H1 (cell line): ENCODE measurements around the gene LHX5. TPM values are rescaled to one million over a fixed set of nuclear protein-coding genes. Genes with fewer than 3 reads are reported as not detected.

Source experiments
- ATF3 ChIP-seq: IDR thresholded peaks from 2 replicates; pipeline ENCODE4 v1.6.1; 2011; ENCODE audit warnings: low read depth, mild to moderate bottlenecking, low read length; ENCODE audit not compliant: insufficient read depth
- CEBPB ChIP-seq: IDR thresholded peaks from 2 replicates; pipeline ENCODE4 v1.6.1; 2012; ENCODE audit warnings: low read depth, low read length
- HDAC6 ChIP-seq: IDR thresholded peaks from one replicate; pipeline ENCODE4 v1.7.1; 2012; ENCODE audit warnings: low read depth, mild to moderate bottlenecking, inconsistent platforms, low read length, moderate library complexity
- JUND ChIP-seq: IDR thresholded peaks from 2 replicates; pipeline ENCODE4 v1.6.1; 2011; ENCODE audit warnings: mild to moderate bottlenecking, improper control_type of control experiment, low read length
- SAP30 ChIP-seq: fragments of 300-600 bp; sonication (generic); IDR thresholded peaks from 2 replicates; pipeline ENCODE4 v1.7.1; 2012; ENCODE audit warnings: low read length, moderate library complexity, mild to moderate bottlenecking, inconsistent platforms; ENCODE audit not compliant: insufficient read depth, insufficient replicate concordance
- SRF ChIP-seq: IDR thresholded peaks from 2 replicates; pipeline ENCODE4 v1.6.1; 2011; ENCODE audit warnings: mild to moderate bottlenecking, low read depth, low read length, moderate library complexity
- polyA plus RNA-seq, 7 experiments: library from polyadenylated mRNA; depleted of rRNA in 3 of 7; stranded (reverse) in 5 of 7; unstranded in 2 of 7; fragments of >200 nt in 5 of 7; fragments of 200-250 nt in 2 of 7; gene quantifications; 1 replicate in 5 of 7; 2 replicates in 1 of 7; 4 replicates in 1 of 7; pipeline versions ENCODE4 v1.2.1 to v1.2.3, GENCODE V29; 2011 to 2013; ENCODE audit warnings: missing spikeins in 2 of 7, mixed read lengths in 2 of 7
- total RNA-seq: library from RNA; stranded (reverse); fragmentation: NEBNext Ultra II Directional; extraction: Animal tissue kit (Norgen Biotek cat#: 25700); gene quantifications from 2 replicates; pipeline ENCODE4 v1.2.1, GENCODE V29; 2021
- TF ChIP-seq, protein P1 (sequence below): IDR thresholded peaks from 2 replicates; pipeline ENCODE4 v1.6.1; 2012; ENCODE audit warnings: low read length, inconsistent platforms

Gene LHX5
- total and polyA plus RNA-seq, 2 of the 8 experiments (the other 6 are each of a cell fraction or from before 2014, with no cell fraction given), result 0.47 to 1.1 TPM

DNA sequence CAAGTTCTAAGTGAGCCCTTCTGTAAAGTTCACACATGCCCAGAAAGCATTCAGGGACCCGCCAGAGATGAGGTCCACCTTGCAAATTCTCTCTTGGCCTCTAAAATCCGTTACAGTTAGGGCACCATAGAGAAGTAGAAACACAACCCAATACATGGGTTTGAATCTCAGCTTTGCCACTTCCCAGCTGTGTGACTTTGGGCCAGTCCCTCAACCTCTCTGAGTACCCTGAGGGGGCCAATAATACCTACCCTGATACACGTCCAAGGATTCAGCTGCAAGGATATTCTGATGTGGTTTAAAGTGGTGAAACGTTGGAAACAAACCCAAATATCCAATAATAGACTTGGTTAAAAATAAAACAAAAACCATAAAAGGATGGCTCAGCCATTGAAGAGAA lies 11.7 kb downstream of the LHX5 start (continued):
- TF ChIP-seq, protein P1, sequence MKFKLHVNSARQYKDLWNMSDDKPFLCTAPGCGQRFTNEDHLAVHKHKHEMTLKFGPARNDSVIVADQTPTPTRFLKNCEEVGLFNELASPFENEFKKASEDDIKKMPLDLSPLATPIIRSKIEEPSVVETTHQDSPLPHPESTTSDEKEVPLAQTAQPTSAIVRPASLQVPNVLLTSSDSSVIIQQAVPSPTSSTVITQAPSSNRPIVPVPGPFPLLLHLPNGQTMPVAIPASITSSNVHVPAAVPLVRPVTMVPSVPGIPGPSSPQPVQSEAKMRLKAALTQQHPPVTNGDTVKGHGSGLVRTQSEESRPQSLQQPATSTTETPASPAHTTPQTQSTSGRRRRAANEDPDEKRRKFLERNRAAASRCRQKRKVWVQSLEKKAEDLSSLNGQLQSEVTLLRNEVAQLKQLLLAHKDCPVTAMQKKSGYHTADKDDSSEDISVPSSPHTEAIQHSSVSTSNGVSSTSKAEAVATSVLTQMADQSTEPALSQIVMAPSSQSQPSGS, result no peak
- no peak for TF ChIP-seq CEBPB
- no peak for TF ChIP-seq SAP30
- no peak for TF ChIP-seq JUND
- no peak for TF ChIP-seq SRF
- TF ChIP-seq HDAC6, result no peak
- no peak for TF ChIP-seq ATF3
- TF ChIP-seq, all 59 proteins: peak for 0
